ENCODE results near the gene BLID.

DNA sequence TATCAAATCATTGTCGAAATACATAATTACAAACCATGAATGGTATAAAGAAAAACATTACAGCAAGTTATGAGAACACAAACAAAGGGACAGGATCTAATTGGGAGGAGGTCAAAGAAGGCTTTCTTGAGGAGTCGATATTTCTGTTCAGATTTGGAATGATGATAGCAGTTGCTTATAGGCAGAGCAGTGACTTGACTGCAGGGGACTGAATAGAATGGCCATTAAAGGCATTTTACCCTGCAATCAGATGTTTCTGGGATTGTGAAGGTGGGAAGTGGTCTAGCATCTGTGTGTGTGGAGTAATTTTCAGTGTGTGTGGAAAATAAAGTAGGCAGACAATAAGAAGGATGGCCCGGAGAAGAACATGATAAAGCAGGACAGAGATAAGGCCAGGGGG lies 41.0 kb downstream of the BLID start:
- TF ChIP-seq POLR2A (IDR thresholded peaks at IDR 0.05), result no peak
- TF ChIP-seq, protein P1, sequence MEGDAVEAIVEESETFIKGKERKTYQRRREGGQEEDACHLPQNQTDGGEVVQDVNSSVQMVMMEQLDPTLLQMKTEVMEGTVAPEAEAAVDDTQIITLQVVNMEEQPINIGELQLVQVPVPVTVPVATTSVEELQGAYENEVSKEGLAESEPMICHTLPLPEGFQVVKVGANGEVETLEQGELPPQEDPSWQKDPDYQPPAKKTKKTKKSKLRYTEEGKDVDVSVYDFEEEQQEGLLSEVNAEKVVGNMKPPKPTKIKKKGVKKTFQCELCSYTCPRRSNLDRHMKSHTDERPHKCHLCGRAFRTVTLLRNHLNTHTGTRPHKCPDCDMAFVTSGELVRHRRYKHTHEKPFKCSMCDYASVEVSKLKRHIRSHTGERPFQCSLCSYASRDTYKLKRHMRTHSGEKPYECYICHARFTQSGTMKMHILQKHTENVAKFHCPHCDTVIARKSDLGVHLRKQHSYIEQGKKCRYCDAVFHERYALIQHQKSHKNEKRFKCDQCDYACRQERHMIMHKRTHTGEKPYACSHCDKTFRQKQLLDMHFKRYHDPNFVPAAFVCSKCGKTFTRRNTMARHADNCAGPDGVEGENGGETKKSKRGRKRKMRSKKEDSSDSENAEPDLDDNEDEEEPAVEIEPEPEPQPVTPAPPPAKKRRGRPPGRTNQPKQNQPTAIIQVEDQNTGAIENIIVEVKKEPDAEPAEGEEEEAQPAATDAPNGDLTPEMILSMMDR (IDR thresholded peaks at IDR 0.05), result no peak
